Measurements from ENCODE around the gene SSPN.

The SSPN gene

DNA sequence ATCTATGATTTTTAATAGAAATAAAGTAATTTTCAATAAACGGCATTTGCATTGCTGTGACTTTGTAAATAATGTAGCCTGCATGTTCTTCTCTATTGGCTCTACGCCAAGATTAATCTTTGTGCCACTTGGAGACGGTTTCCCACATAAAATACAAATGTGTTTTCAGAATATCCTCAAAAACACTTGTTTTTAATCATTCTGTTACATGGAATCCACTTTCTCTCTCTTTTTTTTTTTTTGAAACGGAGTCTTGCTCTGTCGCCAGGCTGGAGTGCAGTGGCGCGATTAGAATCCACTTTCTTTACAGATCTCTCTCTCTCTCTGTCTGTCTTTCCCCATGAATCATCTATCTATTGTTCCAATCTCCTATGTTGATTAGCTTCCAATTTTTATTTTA is 22.8 kb upstream of the SSPN start:
- TF ChIP-seq, protein P1, sequence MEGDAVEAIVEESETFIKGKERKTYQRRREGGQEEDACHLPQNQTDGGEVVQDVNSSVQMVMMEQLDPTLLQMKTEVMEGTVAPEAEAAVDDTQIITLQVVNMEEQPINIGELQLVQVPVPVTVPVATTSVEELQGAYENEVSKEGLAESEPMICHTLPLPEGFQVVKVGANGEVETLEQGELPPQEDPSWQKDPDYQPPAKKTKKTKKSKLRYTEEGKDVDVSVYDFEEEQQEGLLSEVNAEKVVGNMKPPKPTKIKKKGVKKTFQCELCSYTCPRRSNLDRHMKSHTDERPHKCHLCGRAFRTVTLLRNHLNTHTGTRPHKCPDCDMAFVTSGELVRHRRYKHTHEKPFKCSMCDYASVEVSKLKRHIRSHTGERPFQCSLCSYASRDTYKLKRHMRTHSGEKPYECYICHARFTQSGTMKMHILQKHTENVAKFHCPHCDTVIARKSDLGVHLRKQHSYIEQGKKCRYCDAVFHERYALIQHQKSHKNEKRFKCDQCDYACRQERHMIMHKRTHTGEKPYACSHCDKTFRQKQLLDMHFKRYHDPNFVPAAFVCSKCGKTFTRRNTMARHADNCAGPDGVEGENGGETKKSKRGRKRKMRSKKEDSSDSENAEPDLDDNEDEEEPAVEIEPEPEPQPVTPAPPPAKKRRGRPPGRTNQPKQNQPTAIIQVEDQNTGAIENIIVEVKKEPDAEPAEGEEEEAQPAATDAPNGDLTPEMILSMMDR (conservative IDR thresholded peaks at IDR 0.05), result no peak
- TF ChIP-seq ZFX (IDR thresholded peaks at IDR 0.05), result no peak
- no peak overlapping the region; the same call in 1 of the 2 replicates for H3K27ac ChIP-seq

GRCh38 chr12:26172946-26173552 is 22.3 kb upstream of the SSPN start:
- TF ChIP-seq ZFX (IDR thresholded peaks at IDR 0.05), result no peak
- TF ChIP-seq, protein P1 (conservative IDR thresholded peaks at IDR 0.05), result no peak

GRCh38 chr12:26176725-26177124 is 18.6 kb upstream of the SSPN start:
- no peak overlapping the region for H3K27ac ChIP-seq

More at GRCh38 chr12:26172946-26173552, 22.3 kb upstream of the SSPN start:
- H3K27ac ChIP-seq, result peak overlapping the region; percentile 77; the same call in 1 of the 2 replicates

DNA sequence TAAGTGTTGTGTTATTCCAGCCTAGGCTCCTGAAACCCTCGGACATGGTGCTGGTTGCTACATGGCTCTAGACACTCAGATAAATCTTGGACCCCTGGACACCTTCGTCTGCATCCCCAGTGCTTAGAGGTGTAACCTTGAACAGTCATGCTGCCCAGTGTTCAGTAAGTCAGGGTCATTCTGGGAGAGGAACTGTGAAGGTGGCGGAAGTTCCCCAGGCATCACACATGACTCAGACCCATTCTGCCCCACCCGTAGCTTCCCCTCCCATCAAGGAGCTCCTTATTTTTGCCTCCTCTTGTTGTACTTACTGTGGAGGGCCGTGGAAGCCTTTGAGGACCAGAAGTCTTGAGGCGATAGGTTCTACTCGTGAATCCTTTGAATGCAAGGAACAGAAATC is 18.1 kb upstream of the SSPN start:
- TF ChIP-seq, protein P1 (conservative IDR thresholded peaks at IDR 0.05), result no peak
- TF ChIP-seq ZFX (IDR thresholded peaks at IDR 0.05), result no peak
- peak overlapping the region; percentile 60 for H3K27ac ChIP-seq

More at GRCh38 chr12:26176725-26177124, 18.6 kb upstream of the SSPN start:
- no peak for TF ChIP-seq ZFX (IDR thresholded peaks at IDR 0.05)
- TF ChIP-seq, protein P1 (conservative IDR thresholded peaks at IDR 0.05), result 0 out of 2 replicates have a peak, but pooled peaks have one; percentile 4

- H3K27ac ChIP-seq, result peak overlapping the region; percentile 88; the same call in 1 of the 2 replicates
- TF ChIP-seq, protein P1 (conservative IDR thresholded peaks at IDR 0.05), result no peak
- no peak for TF ChIP-seq ZFX (IDR thresholded peaks at IDR 0.05)
These were observed 15.5 kb upstream of the SSPN start for GRCh38 chr12:26179826-26180225.

DNA sequence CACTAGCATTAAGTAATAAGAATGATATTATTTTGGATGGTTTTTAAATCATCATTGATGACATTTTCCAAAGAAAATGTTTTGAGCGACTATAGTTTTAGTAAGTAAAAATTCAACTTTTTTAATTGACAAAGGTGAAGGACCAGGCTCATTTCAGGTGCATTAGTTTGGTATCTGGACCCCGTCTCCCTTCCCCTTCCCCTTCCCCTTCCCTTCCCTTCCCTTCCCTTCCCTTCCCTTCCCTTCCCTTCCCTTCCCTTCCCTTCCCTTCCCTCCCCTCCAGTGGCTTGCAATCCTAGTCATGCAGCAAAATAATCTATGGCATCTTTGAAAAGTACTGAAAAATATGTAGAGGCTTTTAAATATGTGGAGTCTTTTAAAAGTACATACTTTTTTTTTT is 13.0 kb upstream of the SSPN start:
- TF ChIP-seq, protein P1 (conservative IDR thresholded peaks at IDR 0.05), result no peak
- no peak for TF ChIP-seq ZFX (IDR thresholded peaks at IDR 0.05)
- H3K27ac ChIP-seq, result no peak overlapping the region

GRCh38 chr12:26185532-26186320 is 9.6 kb upstream of the SSPN start:
- H3K27ac ChIP-seq, result no peak overlapping the region
- no peak for TF ChIP-seq ZFX (IDR thresholded peaks at IDR 0.05)
- TF ChIP-seq, protein P1 (conservative IDR thresholded peaks at IDR 0.05), result no peak
